Measurements from ENCODE around the gene PLEKHG4. TPM values are rescaled to one million over a fixed set of nuclear protein-coding genes. Genes with fewer than 3 reads are reported as not detected.

The PLEKHG4 gene
- total and polyA plus RNA-seq, 12 donors: 4.1 to 48.7 (median 11.2) TPM

GRCh38 chr16:67277294-67277998 lies 1.9 kb upstream of the PLEKHG4 start:
- H3K27me3 ChIP-seq: no peaks in the 10 kb centered on the region
- peak; percentile 79 to 94 (median 92) for DNase-seq
- peaks cover 16 to 30% of the 10 kb centered on the region in 2 donors for H3K4me1 ChIP-seq (replicated peaks in 1 of 2)
- WGBS, 4 donors: 59 to 91% (median 66%) methylated on average over 3 to 4 of the region's 4 CpGs
- intact Hi-C loops (cut with DNase I): no loop called here
- H3K36me3 ChIP-seq (replicated peaks in 1 of 2): no peaks in the 10 kb centered on the region
- H3K9me3 ChIP-seq (replicated peaks in 1 of 3): no peaks in the 10 kb centered on the region
- H3K27ac ChIP-seq: peak overlapping the region; percentile 11 to 90 (median 79)
- TF ChIP-seq CTCF (IDR thresholded peaks at IDR 0.05) (no peak), POLR2A (IDR thresholded peaks at IDR 0.05) (peak in 1 of 2 donors; percentile 41)
- H3K4me3 ChIP-seq: no peak overlapping the region

GRCh38 chr16:67277999-67278772 lies 1.1 kb upstream of the PLEKHG4 start:
- no peak for TF ChIP-seq CTCF (IDR thresholded peaks at IDR 0.05)
- TF ChIP-seq POLR2A (IDR thresholded peaks at IDR 0.05): peak in 1 of 2 donors; percentile 10
- DNase-seq: peak; percentile 70 to 82 (median 75)
- intact Hi-C loops (cut with DNase I): no loop called here
- peak overlapping the region; percentile 11 to 90 (median 79) for H3K27ac ChIP-seq
- H3K9me3 ChIP-seq (replicated peaks in 1 of 3): no peaks in the 10 kb centered on the region
- 49 to 60% (median 54%) methylated on average over 3 to 13 of the region's 13 CpGs for WGBS, 4 donors
- no peaks in the 10 kb centered on the region for H3K27me3 ChIP-seq
- H3K4me1 ChIP-seq (replicated peaks in 1 of 2): peaks cover 16 to 30% of the 10 kb centered on the region in 2 donors
- H3K36me3 ChIP-seq (replicated peaks in 1 of 2): no peaks in the 10 kb centered on the region
- peak overlapping the region in 1 of 4 donors; percentile 66 for H3K4me3 ChIP-seq

DNA sequence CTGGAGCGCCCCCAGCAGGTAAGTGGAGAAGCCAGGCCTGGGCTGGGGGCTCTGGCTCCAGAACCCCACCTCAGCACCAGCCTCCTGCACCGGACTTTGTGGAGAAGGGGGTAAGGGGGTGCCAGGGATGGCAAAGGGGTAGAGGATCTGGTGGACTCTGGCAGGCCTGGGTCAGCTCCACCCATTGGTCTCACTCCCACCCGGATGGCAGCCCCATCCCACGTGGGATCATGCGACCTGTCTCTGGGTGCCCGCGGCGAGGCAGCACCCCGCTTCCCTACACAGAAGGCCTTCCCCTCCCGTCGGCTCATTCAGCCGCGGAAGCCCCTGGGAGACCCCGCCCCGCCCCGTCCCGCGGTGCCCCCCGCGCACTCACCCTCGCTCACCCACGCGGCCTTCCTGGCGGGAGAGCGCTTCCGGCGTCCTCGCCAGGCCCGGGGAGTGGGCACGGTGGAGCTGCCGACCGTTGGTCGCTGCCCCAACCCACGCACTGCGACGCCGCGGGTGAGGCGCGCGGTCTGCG lies 498 bp upstream of the PLEKHG4 start:
- peak in 2 of 7 donors; percentile 30 to 32 for DNase-seq
- Histone ChIP-seq H3K27me3 (no peaks in the 10 kb centered on the region), H3K9me3 (replicated peaks in 1 of 3) (no peaks in the 10 kb centered on the region), H3K27ac (peak overlapping the region in 3 of 5 donors; percentile 79 to 90 (median 83)), H3K4me1 (replicated peaks in 1 of 2) (peaks cover 16 to 30% of the 10 kb centered on the region in 2 donors), H3K4me3 (peak overlapping the region in 1 of 4 donors; percentile 66), H3K36me3 (replicated peaks in 1 of 2) (no peaks in the 10 kb centered on the region)
- TF ChIP-seq CTCF (IDR thresholded peaks at IDR 0.05) (no peak), POLR2A (IDR thresholded peaks at IDR 0.05) (no peak)
- 3 to 7% (median 4%) methylated on average over 13 to 42 of the region's 42 CpGs for WGBS, 4 donors
- intact Hi-C loops (cut with DNase I): no loop called here
